Putamen (tissue), 1 donor: ENCODE results near the gene MYL7.

Experiments
- DNase-seq: peaks from one replicate; pipeline ENCODE4 v3.0.0-alpha.2; 2016; ENCODE audit warnings: low spot score

The MYL7 gene

GRCh38 chr7:44100458-44101302, 40.5 kb downstream of the MYL7 start:
- DNase-seq: no peak

- DNase-seq: no peak
Measured at GRCh38 chr7:44099669-44100068, 41.5 kb downstream of the MYL7 start.

- no peak for DNase-seq
Measured at GRCh38 chr7:44098092-44099068, 42.8 kb downstream of the MYL7 start.

DNA sequence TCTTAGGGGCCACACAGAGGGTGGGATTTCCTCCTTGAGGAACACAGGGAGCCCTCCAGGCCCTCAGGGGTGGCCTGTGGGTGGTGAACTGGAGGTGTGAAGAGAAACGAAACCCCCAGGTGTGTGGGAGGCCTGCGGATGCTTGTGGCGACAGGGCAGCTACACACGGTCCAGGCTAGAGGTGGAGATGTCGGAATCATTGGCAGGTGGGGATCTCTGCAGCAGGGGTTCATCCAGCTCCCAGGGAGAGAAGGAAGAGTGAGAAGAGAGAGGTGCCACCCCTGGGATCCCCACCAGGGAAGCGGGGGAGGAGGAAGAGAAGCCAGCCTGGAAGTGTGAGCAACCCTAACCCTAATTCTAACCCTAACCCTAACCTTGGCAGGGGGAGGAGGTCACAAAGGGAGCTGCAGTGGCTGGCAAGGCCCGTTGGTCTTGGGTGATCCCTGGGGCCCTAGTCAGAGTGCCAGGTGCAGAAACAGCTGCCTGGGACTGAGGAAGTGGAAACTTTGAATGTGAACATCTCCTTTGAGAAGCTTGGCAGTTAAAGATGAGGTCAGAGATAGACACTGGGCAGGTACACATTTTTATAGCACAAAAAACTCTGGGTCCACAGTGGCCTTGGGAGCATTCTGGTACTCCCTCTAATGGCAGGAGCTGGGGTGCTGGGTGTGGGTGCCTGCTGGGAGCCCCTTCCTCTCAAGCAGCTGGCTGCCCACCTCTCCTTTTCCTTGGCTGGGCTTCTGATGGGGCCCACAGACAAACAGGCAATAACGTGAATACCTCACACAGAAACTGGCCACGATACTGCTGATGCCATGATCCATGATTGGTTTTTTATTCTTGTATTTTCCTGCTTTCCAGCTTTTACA, 43.8 kb downstream of the MYL7 start:
- DNase-seq: no peak

DNA sequence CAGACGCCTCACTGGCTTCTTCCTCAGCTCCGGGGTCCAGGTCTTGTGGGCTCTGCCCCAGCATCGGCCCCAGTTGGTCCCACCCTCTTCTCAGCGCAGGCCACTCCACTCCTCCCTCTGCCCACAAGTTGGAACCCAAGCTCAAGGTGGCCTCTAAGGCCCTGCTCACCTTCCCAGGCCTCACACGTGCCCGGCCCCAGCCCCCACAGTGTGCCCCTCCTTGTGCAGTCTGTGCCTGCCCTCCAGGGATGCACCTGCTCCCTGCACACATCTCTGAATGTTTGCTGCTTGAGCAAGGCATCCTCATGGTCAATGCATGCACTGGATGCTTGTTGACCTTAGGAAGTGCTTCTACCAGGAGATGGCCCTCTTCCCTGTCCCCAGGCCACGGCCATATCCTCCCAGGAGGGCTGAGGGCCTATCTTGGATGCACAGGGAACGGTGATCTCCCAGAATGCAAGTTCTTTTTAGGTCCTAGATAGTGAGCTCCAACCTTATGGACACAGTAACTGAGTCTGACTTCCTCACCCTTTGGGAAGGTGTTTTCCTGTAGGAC, 44.7 kb downstream of the MYL7 start:
- no peak for DNase-seq

- no peak for DNase-seq
Measured at GRCh38 chr7:44095781-44096180, 45.4 kb downstream of the MYL7 start.

- DNase-seq: no peak
Measured at GRCh38 chr7:44094883-44095592, 46.1 kb downstream of the MYL7 start.

GRCh38 chr7:44094365-44094764, 46.8 kb downstream of the MYL7 start:
- no peak for DNase-seq

DNA sequence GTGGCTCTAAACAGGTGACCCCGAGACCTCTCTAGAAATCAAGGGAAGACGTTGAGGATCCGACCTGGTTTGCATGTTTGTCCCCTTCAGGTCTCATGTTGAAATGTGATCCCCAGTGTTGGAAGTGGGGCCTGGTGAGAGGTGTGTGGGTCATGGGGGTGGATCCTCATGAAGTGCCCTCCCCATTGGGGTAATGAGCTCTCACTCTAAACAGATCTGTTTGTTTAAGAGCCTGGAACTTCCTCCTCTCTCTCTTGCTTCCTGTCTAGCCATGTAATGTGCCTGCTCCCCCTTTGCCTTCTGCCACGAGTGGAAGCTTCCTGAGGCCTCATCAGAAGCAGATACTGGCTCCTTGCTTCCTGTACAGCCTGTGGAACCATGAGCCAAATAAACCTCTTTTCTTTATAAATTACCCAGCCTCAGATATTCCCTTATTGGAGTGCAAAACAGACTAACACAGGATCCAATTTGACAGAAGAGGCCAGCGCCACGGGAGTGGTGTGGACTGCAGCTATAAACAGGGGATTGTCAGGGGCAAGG, 48.0 kb downstream of the MYL7 start:
- DNase-seq: no peak
